Measurements from ENCODE around the gene FOXK2.

The FOXK2 gene

DNA sequence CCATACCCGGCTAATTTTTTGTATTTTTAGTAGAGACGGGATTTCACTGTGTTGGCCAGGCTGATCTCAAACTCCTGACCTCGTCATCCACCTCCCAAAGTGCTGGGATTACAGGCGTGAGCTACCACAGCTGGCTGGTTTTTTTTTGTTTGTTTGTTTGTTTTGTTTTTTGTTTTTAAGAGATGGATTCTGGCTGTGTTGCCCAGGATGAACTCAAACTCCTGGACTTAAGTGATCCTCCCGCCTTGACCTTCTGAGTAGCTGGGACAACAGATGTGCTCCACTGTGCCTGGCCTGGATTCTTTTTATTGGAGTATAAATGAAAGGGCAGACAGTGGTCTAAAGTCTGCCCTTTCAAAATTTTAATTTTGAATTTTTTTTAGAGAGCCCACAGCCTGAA lies 44.7 kb downstream of the FOXK2 start:
- no peak overlapping the region for H3K27ac ChIP-seq
- TF ChIP-seq, protein P1, sequence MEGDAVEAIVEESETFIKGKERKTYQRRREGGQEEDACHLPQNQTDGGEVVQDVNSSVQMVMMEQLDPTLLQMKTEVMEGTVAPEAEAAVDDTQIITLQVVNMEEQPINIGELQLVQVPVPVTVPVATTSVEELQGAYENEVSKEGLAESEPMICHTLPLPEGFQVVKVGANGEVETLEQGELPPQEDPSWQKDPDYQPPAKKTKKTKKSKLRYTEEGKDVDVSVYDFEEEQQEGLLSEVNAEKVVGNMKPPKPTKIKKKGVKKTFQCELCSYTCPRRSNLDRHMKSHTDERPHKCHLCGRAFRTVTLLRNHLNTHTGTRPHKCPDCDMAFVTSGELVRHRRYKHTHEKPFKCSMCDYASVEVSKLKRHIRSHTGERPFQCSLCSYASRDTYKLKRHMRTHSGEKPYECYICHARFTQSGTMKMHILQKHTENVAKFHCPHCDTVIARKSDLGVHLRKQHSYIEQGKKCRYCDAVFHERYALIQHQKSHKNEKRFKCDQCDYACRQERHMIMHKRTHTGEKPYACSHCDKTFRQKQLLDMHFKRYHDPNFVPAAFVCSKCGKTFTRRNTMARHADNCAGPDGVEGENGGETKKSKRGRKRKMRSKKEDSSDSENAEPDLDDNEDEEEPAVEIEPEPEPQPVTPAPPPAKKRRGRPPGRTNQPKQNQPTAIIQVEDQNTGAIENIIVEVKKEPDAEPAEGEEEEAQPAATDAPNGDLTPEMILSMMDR (IDR thresholded peaks at IDR 0.05), result no peak
- no peak for TF ChIP-seq ZFX (IDR thresholded peaks at IDR 0.05; ENCODE audit: borderline replicate concordance)

DNA sequence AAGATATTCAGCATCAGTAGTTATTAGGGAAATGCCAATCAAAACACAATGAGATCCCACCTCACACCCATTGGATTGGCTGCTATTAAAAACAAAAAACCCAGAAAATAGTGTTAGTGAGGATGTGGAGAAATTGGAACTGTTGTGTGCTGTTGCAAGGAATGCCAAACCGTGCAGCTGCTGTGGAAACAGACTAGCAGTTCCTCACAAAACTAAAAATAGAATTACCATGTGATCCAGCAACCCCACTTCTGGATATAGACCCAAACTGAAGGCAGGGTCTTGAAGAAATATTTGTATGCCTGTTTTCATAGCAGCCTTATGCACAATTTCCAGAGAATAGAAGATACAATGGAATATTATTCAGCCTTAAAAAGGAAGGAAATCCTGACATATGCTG lies 46.0 kb downstream of the FOXK2 start:
- TF ChIP-seq ZFX (IDR thresholded peaks at IDR 0.05; ENCODE audit: borderline replicate concordance), result no peak
- TF ChIP-seq, protein P1 (IDR thresholded peaks at IDR 0.05), result no peak
- no peak overlapping the region for H3K27ac ChIP-seq

DNA sequence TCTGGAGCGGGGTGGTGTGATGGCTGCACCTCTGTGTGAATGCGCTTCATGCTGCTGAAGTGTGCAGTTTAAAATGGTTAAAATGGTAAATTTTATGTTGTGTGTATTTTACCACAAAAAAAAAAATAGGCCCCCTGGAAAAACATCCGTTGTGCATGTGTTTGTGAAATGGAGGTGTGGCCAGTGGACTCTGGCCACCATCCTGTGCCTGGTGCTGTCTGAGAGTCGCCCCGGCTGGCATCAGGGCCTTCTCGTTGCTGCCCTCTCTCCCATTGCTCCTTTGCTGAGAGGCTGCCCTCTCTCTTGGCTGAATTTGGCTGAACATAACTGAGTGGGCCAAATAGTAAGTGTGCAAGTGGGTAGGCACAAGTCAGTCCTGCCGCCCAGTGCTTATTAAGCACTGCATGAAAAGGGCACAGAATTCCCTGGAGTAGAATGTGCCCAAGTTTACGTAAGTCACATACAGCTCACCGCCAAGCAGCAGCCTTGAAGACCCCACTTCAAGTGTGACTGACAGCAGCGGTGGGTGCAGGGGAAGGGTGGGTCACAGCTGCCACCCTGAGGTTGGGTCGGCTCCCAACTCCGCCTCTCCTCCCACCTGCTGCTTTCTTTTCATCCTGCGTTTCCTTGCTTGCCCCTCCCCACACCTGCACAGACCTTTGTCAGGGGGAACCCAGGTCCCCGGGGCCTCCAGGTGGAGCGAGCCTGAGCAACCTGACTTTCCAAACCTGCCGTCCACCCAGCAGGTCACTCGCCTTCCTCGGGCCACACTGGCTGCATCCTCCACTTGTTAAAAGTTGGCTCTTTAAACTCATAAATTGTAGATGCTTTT lies 46.8 kb downstream of the FOXK2 start:
- no peak overlapping the region for H3K27ac ChIP-seq
- no peak for TF ChIP-seq ZFX (IDR thresholded peaks at IDR 0.05; ENCODE audit: borderline replicate concordance)
- TF ChIP-seq, protein P1 (IDR thresholded peaks at IDR 0.05), result no peak

DNA sequence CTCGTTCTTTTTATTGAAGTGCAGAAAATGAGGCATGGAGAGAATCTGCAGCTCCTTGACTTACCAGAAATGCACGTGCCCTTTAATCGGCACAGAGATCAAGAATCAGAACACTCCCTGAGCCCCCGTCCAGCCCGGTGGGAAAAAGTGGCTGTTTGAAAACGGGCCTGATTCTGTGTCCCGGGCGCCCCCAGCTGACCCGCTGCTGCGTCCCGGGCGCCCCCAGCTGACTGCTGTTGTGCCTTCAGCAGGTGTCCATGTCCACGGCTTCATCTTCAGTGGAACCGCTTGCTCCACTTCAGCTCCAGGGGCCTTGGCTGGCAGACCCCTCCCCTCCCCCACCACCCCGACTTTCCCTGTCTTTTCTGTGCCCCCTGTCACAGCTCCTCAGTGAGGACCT lies 47.8 kb downstream of the FOXK2 start:
- no peak overlapping the region for H3K27ac ChIP-seq
- TF ChIP-seq ZFX (IDR thresholded peaks at IDR 0.05; ENCODE audit: borderline replicate concordance), result no peak
- TF ChIP-seq, protein P1 (IDR thresholded peaks at IDR 0.05), result no peak

DNA sequence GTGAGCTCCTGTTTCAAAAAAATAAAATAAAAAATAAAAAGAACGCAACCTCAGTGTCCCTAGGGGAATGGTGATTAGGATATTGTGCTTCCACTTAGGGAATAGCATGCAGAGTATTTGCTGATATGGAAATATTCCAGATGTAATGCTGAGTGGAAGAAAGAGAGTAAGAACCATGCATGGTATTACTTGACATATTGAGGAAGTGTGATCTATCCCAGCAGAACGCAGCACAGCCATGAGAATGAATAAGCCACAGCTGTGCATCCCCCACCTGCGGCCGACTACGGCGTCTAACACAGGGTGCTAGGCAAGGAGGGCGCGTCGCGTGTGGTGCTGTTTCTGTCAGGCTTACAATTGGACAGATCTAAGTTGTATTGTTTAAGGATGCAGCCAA lies 49.5 kb downstream of the FOXK2 start:
- TF ChIP-seq, protein P1 (IDR thresholded peaks at IDR 0.05), result no peak
- no peak for TF ChIP-seq ZFX (IDR thresholded peaks at IDR 0.05; ENCODE audit: borderline replicate concordance)
- no peak overlapping the region for H3K27ac ChIP-seq

DNA sequence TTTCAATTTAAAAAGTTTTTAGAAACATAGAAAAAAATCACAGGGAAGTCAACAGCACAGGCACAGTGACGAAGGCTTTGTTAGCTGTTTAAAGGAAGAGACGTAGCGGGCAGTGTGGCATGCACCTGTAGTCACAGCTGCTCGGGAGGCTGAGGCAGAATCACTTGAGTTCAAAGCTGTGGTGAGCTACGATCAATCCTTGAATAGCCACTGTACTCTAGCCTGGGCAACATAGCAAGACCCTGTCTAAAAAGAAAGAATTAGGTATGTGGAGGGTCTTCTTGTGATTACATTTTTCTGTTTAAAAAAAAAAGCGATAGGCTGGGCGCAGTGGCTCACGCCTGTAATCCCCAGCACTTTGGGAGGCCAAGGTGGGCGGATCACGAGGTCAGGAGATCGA lies 50.1 kb downstream of the FOXK2 start:
- no peak for TF ChIP-seq ZFX (IDR thresholded peaks at IDR 0.05; ENCODE audit: borderline replicate concordance)
- TF ChIP-seq, protein P1 (IDR thresholded peaks at IDR 0.05), result no peak
- H3K27ac ChIP-seq, result no peak overlapping the region

DNA sequence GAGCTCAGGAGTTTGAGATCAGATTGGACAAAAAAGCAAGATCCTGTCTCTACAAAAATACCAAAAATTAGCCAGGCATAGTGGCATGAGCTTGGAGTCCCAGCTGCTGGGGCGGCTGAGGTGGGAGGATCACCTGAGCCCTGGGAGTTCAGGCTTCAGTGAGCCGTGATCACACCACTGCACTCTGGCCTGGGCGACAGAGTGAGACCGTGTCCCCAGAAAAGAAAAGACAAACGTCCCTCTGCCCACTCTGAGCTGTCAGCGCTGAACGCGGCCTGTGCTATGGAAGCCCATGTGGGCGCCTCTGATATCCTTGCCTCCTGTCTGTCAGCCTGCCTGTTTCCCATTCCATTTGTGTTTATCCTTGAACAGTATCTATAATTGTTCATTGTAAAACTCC lies 50.7 kb downstream of the FOXK2 start:
- TF ChIP-seq, protein P1 (IDR thresholded peaks at IDR 0.05), result no peak
- no peak for TF ChIP-seq ZFX (IDR thresholded peaks at IDR 0.05; ENCODE audit: borderline replicate concordance)
- H3K27ac ChIP-seq, result no peak overlapping the region
